SK-N-SH treated with all-trans-retinoic acid at 6 μM for 48 hours (cell line): ENCODE measurements around the gene DLG2.

Source experiments
- ATAC-seq: fragments of 200-7000 bp; cut with Tn5 transposase; 3 replicates; pipeline ENCODE4 v1.9.1; 2020; ENCODE audit warnings: mild to moderate bottlenecking, moderate library complexity
- ARNTL ChIP-seq: fragments of 450-650 bp; formaldehyde crosslinking; IDR thresholded peaks from 2 replicates; pipeline ENCODE4 v1.5.0; 2020; ENCODE audit warnings: low read depth, mild to moderate bottlenecking, moderate library complexity, borderline replicate concordance
- BACH2 ChIP-seq: fragments of 250-450 bp; sonication (Bioruptor Pico); IDR thresholded peaks from 2 replicates; pipeline ENCODE4 v1.9.0; 2021; ENCODE audit warnings: mild to moderate bottlenecking, borderline replicate concordance
- CSDC2 ChIP-seq: fragments of 250-450 bp; sonication (Bioruptor Pico); IDR thresholded peaks from 2 replicates; pipeline ENCODE4 v1.5.0; 2020; ENCODE audit warnings: mild to moderate bottlenecking, moderate library complexity
- ESRRG ChIP-seq: fragments of 250-450 bp; sonication (Bioruptor Pico); IDR thresholded peaks from 2 replicates; pipeline ENCODE4 v1.6.1; 2021; ENCODE audit warnings: mild to moderate bottlenecking
- GLIS3 ChIP-seq: fragments of 250-450 bp; sonication (Bioruptor Pico); IDR thresholded peaks from 2 replicates; pipeline ENCODE4 v1.5.0; 2020; ENCODE audit warnings: mild to moderate bottlenecking, moderate library complexity
- ISL1 ChIP-seq: fragments of 250-450 bp; sonication (Bioruptor Pico); IDR thresholded peaks from 2 replicates; pipeline ENCODE4 v2.1.2; 2022; ENCODE audit warnings: mild to moderate bottlenecking, moderate library complexity
- OSR1 ChIP-seq: fragments of 250-450 bp; sonication (Bioruptor Pico); IDR thresholded peaks from 2 replicates; pipeline ENCODE4 v1.8.0; 2022; ENCODE audit warnings: moderate library complexity, mild to moderate bottlenecking, inconsistent platforms
- PPARA ChIP-seq: fragments of 250-450 bp; sonication (Bioruptor Pico); IDR thresholded peaks from 2 replicates; pipeline ENCODE4 v1.5.0; 2020; ENCODE audit warnings: mild to moderate bottlenecking, borderline replicate concordance
- RARB ChIP-seq: fragments of 250-450 bp; sonication (Bioruptor Pico); IDR thresholded peaks from 2 replicates; pipeline ENCODE4 v1.8.0; 2021; ENCODE audit warnings: mild to moderate bottlenecking, moderate library complexity
- SNAI2 ChIP-seq: fragments of 250-450 bp; sonication (Bioruptor Pico); IDR thresholded peaks from 2 replicates; pipeline ENCODE4 v1.5.0; 2020; ENCODE audit warnings: mild to moderate bottlenecking, moderate library complexity
- TOX ChIP-seq: fragments of 250-450 bp; sonication (Bioruptor Pico); IDR thresholded peaks from 2 replicates; pipeline ENCODE4 v1.8.0; 2021; ENCODE audit warnings: mild to moderate bottlenecking, moderate library complexity, borderline replicate concordance
- ZC3H10 ChIP-seq: fragments of 250-450 bp; sonication (Bioruptor Pico); IDR thresholded peaks from 2 replicates; pipeline ENCODE4 v1.5.1; 2021; ENCODE audit warnings: mild to moderate bottlenecking, moderate library complexity
- ZFP3 ChIP-seq: fragments of 250-450 bp; sonication (Bioruptor Pico); IDR thresholded peaks from 2 replicates; pipeline ENCODE4 v1.5.0; 2020; ENCODE audit warnings: mild to moderate bottlenecking, moderate library complexity
- ZFP30 ChIP-seq: fragments of 450-650 bp; formaldehyde crosslinking; IDR thresholded peaks from 2 replicates; pipeline ENCODE4 v1.5.0; 2022; ENCODE audit warnings: mild to moderate bottlenecking, moderate library complexity
- ZNF565 ChIP-seq: fragments of 450-650 bp; formaldehyde crosslinking; conservative IDR thresholded peaks from 2 replicates; pipeline ENCODE4 v1.5.0; 2020; ENCODE audit warnings: low read depth, mild to moderate bottlenecking, moderate library complexity
- ZNF70 ChIP-seq: fragments of 450-650 bp; formaldehyde crosslinking; IDR thresholded peaks from 2 replicates; pipeline ENCODE4 v1.5.0; 2020; ENCODE audit warnings: mild to moderate bottlenecking, moderate library complexity
- ZNF8 ChIP-seq: fragments of 450-650 bp; formaldehyde crosslinking; IDR thresholded peaks from 2 replicates; pipeline ENCODE4 v1.5.0; 2020; ENCODE audit warnings: mild to moderate bottlenecking, moderate library complexity
- TF ChIP-seq, protein P1 (sequence below): fragments of 250-450 bp; sonication (Bioruptor Pico); IDR thresholded peaks from 2 replicates; pipeline ENCODE4 v1.8.0; 2020; ENCODE audit warnings: mild to moderate bottlenecking, moderate library complexity, borderline replicate concordance
- TF ChIP-seq, protein P2 (sequence below): fragments of 250-450 bp; sonication (Bioruptor Pico); IDR thresholded peaks from 2 replicates; pipeline ENCODE4 v1.8.0; 2021; ENCODE audit warnings: low read depth, mild to moderate bottlenecking, moderate library complexity, borderline replicate concordance
- TF ChIP-seq, protein P3 (sequence below): fragments of 250-450 bp; sonication (Bioruptor Pico); IDR thresholded peaks from 2 replicates; pipeline ENCODE4 v1.5.1; 2021; ENCODE audit warnings: mild to moderate bottlenecking, moderate library complexity
- TF ChIP-seq, protein P4 (sequence below): fragments of 250-450 bp; sonication (Bioruptor Pico); IDR thresholded peaks from 2 replicates; pipeline ENCODE4 v1.5.0; 2020; ENCODE audit warnings: mild to moderate bottlenecking, moderate library complexity
- TF ChIP-seq, protein P5 (sequence below): fragments of 250-450 bp; sonication (Bioruptor Pico); IDR thresholded peaks from 2 replicates; pipeline ENCODE4 v1.5.1; 2020; ENCODE audit warnings: low read depth, mild to moderate bottlenecking, moderate library complexity

Gene DLG2

DNA sequence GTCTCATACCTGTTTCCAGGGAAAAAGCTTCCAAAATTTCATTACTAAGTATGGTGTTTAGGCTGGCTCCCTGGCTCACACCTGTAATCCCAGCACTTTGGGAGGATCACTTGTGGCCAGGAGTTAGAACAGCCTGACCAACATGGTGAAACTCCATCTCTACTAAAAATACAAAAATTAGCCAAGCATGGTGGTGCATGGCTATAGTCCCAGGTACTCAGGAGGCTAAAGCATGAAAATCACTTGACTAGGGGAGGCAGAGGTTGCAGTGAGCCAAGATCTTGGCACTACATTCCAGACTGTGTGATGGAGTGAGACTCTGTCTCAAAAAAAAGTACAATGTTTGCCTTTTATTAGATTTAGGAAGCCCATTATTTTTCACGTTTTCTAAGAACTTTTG, 2009.5 kb downstream of the DLG2 start:
- ATAC-seq, result no peak
- no peak for TF ChIP-seq BACH2 (CRISPR knock-in tag)
- no peak for TF ChIP-seq RARB
- TF ChIP-seq, protein P1, sequence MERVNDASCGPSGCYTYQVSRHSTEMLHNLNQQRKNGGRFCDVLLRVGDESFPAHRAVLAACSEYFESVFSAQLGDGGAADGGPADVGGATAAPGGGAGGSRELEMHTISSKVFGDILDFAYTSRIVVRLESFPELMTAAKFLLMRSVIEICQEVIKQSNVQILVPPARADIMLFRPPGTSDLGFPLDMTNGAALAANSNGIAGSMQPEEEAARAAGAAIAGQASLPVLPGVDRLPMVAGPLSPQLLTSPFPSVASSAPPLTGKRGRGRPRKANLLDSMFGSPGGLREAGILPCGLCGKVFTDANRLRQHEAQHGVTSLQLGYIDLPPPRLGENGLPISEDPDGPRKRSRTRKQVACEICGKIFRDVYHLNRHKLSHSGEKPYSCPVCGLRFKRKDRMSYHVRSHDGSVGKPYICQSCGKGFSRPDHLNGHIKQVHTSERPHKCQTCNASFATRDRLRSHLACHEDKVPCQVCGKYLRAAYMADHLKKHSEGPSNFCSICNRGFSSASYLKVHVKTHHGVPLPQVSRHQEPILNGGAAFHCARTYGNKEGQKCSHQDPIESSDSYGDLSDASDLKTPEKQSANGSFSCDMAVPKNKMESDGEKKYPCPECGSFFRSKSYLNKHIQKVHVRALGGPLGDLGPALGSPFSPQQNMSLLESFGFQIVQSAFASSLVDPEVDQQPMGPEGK, result no peak
- TF ChIP-seq ZNF565, result no peak
- TF ChIP-seq, protein P2, sequence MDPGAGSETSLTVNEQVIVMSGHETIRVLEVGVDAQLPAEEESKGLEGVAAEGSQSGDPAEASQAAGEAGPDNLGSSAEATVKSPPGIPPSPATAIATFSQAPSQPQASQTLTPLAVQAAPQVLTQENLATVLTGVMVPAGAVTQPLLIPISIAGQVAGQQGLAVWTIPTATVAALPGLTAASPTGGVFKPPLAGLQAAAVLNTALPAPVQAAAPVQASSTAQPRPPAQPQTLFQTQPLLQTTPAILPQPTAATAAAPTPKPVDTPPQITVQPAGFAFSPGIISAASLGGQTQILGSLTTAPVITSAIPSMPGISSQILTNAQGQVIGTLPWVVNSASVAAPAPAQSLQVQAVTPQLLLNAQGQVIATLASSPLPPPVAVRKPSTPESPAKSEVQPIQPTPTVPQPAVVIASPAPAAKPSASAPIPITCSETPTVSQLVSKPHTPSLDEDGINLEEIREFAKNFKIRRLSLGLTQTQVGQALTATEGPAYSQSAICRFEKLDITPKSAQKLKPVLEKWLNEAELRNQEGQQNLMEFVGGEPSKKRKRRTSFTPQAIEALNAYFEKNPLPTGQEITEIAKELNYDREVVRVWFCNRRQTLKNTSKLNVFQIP (CRISPR knock-in tag), result no peak
- TF ChIP-seq TOX (CRISPR knock-in tag), result no peak
- no peak for TF ChIP-seq ZNF8 (CRISPR knock-in tag)
- no peak for TF ChIP-seq OSR1 (CRISPR knock-in tag)
- TF ChIP-seq ZFP30 (CRISPR knock-in tag), result no peak
- TF ChIP-seq, protein P3, sequence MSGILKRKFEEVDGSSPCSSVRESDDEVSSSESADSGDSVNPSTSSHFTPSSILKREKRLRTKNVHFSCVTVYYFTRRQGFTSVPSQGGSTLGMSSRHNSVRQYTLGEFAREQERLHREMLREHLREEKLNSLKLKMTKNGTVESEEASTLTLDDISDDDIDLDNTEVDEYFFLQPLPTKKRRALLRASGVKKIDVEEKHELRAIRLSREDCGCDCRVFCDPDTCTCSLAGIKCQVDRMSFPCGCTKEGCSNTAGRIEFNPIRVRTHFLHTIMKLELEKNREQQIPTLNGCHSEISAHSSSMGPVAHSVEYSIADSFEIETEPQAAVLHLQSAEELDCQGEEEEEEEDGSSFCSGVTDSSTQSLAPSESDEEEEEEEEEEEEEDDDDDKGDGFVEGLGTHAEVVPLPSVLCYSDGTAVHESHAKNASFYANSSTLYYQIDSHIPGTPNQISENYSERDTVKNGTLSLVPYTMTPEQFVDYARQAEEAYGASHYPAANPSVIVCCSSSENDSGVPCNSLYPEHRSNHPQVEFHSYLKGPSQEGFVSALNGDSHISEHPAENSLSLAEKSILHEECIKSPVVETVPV (CRISPR knock-in tag), result no peak
- no peak for TF ChIP-seq ESRRG
- no peak for TF ChIP-seq ZFP3 (CRISPR knock-in tag)
- TF ChIP-seq ISL1 (CRISPR knock-in tag), result no peak
- TF ChIP-seq CSDC2 (CRISPR knock-in tag), result no peak
- TF ChIP-seq, protein P4, sequence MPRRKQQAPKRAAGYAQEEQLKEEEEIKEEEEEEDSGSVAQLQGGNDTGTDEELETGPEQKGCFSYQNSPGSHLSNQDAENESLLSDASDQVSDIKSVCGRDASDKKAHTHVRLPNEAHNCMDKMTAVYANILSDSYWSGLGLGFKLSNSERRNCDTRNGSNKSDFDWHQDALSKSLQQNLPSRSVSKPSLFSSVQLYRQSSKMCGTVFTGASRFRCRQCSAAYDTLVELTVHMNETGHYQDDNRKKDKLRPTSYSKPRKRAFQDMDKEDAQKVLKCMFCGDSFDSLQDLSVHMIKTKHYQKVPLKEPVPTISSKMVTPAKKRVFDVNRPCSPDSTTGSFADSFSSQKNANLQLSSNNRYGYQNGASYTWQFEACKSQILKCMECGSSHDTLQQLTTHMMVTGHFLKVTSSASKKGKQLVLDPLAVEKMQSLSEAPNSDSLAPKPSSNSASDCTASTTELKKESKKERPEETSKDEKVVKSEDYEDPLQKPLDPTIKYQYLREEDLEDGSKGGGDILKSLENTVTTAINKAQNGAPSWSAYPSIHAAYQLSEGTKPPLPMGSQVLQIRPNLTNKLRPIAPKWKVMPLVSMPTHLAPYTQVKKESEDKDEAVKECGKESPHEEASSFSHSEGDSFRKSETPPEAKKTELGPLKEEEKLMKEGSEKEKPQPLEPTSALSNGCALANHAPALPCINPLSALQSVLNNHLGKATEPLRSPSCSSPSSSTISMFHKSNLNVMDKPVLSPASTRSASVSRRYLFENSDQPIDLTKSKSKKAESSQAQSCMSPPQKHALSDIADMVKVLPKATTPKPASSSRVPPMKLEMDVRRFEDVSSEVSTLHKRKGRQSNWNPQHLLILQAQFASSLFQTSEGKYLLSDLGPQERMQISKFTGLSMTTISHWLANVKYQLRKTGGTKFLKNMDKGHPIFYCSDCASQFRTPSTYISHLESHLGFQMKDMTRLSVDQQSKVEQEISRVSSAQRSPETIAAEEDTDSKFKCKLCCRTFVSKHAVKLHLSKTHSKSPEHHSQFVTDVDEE (CRISPR knock-in tag), result no peak
- TF ChIP-seq ARNTL (CRISPR knock-in tag), result no peak
- TF ChIP-seq GLIS3, result no peak
- TF ChIP-seq, protein P5, sequence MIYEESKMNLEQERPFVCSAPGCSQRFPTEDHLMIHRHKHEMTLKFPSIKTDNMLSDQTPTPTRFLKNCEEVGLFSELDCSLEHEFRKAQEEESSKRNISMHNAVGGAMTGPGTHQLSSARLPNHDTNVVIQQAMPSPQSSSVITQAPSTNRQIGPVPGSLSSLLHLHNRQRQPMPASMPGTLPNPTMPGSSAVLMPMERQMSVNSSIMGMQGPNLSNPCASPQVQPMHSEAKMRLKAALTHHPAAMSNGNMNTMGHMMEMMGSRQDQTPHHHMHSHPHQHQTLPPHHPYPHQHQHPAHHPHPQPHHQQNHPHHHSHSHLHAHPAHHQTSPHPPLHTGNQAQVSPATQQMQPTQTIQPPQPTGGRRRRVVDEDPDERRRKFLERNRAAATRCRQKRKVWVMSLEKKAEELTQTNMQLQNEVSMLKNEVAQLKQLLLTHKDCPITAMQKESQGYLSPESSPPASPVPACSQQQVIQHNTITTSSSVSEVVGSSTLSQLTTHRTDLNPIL, result no peak
- no peak for TF ChIP-seq PPARA (CRISPR knock-in tag)
- TF ChIP-seq ZC3H10 (CRISPR knock-in tag), result no peak

DNA sequence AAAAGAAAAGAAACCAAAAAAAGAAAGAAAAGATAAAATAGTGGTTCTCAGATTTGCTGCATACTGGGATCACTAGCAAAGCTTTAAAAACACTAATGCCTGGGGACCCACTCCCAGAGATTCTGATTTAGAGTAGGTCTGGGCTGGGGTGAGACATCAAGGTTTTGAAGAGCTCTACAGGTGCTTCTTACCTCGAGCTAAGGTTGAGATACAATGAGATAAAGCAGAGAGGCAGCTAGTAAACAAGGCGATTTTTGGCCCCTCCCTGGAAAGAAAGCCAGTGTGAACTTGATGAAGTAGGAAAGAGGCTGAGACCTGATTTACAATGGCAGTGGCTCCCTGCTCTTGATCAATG, 2013.4 kb downstream of the DLG2 start:
- no peak for ATAC-seq
- TF ChIP-seq CSDC2 (CRISPR knock-in tag), result no peak
- no peak for TF ChIP-seq SNAI2 (CRISPR knock-in tag)
- TF ChIP-seq, protein P3 (CRISPR knock-in tag), result no peak
- TF ChIP-seq ZFP30 (CRISPR knock-in tag), result no peak
- TF ChIP-seq GLIS3, result no peak
- TF ChIP-seq, protein P5, result no peak
- no peak for TF ChIP-seq TOX (CRISPR knock-in tag)
- no peak for TF ChIP-seq ARNTL (CRISPR knock-in tag)
- TF ChIP-seq PPARA (CRISPR knock-in tag), result no peak
- no peak for TF ChIP-seq BACH2 (CRISPR knock-in tag)
- TF ChIP-seq ZNF565, result no peak
- TF ChIP-seq ZNF70 (CRISPR knock-in tag), result no peak
- TF ChIP-seq, protein P1, result no peak
- TF ChIP-seq, protein P4 (CRISPR knock-in tag), result no peak
- no peak for TF ChIP-seq ZFP3 (CRISPR knock-in tag)
